ENCODE data around the gene EIF5A2.
"Not testable (repeated sequence)": the region's sequence is repeated elsewhere in the genome, so short reads cannot be mapped to it uniquely, and the experiment has no call there.

EIF5A2 gene

DNA sequence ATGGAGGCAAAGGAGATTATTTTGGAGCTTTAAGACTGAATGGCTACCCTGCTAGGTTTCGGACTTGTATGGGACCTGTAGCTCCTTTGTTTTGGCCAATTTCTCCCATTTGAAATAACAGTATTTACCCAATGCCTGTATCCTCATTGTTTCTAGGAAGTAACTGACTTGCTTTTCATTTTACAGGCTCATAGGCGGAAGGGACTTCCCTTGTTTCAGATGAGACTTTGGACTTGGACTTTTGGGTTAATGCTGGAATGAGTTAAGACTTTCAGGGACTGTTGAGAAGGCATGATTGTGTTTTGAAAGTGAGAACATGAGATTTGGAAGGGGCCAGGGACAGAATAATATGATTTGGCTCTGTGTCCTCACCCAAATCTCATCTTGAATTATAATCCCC, 10.5 kb downstream of the EIF5A2 start:
- no peak overlapping the region for H3K4me3 ChIP-seq (ENCODE audit: low read length)
- no peak for DNase-seq (ENCODE audit: low read depth)
- TF ChIP-seq, protein P1, sequence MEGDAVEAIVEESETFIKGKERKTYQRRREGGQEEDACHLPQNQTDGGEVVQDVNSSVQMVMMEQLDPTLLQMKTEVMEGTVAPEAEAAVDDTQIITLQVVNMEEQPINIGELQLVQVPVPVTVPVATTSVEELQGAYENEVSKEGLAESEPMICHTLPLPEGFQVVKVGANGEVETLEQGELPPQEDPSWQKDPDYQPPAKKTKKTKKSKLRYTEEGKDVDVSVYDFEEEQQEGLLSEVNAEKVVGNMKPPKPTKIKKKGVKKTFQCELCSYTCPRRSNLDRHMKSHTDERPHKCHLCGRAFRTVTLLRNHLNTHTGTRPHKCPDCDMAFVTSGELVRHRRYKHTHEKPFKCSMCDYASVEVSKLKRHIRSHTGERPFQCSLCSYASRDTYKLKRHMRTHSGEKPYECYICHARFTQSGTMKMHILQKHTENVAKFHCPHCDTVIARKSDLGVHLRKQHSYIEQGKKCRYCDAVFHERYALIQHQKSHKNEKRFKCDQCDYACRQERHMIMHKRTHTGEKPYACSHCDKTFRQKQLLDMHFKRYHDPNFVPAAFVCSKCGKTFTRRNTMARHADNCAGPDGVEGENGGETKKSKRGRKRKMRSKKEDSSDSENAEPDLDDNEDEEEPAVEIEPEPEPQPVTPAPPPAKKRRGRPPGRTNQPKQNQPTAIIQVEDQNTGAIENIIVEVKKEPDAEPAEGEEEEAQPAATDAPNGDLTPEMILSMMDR (IDR thresholded peaks at IDR 0.05; ENCODE audit: insufficient read depth, low read depth, low read length, missing control alignments): no peak

DNA sequence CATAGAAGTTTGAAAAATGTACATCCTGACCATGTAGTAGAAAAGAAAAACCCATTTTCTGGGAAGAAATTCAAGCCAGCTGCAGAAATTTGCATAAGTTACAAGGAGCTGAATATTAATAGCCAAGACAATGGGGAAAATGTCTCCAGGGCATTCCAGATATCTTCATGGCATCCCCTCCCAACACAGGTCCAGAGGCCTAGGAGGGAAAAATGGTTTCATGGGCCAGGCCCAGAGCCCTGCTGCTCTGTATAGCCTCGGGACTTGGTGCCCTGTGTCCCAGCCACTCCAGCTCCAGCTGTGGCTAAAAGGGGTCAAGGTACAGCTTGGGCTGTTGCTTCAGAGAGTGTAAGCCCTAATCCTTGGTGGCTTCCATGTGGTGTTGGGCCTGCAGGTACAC, 11.2 kb downstream of the EIF5A2 start:
- DNase-seq (ENCODE audit: low read depth); H3K4me3 ChIP-seq (ENCODE audit: low read length): not testable (repeated sequence)

DNA sequence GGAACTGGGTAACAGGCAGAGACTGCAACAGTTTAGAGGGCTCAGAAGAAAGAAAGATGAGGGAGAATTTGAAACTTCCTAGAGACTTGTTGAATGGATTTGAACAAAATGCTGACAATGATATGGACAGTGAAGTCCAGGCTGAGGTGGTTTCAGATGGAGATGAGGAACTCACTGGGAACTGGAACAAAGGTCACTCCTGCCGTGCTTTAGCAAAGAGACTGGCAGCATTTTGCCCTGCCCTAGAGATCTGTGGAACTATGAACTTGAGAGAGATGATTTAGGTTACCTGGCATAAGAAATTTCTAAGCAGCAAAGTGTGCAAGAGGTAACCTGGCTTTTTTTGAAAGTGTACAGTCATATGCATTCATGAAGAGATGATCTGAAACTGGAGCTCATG, 11.7 kb downstream of the EIF5A2 start:
- TF ChIP-seq, protein P1 (IDR thresholded peaks at IDR 0.05; ENCODE audit: insufficient read depth, low read depth, low read length, missing control alignments): no peak
- no peak for DNase-seq (ENCODE audit: low read depth)
- no peak overlapping the region for H3K4me3 ChIP-seq (ENCODE audit: low read length)

DNA sequence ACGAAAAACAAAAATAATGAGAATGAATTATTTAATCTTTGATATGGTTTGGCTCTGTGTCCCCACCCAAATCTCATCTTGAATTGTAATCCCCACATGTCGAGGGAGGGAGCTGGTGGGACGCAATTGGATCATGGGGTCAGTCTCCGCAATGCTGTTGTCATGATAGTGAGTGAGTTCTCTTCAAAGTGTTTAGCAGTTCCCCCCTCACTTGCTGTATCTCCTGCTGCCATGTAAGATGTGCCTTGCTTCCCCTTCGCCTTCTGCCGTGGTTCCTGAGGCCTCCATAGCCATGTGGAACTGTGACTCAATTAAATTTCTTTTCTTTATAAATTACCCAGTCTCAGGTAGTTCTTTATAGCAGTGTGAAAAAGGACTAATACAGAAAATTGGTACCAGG, 12.1 kb downstream of the EIF5A2 start:
- not testable (repeated sequence) for DNase-seq (ENCODE audit: low read depth); H3K4me3 ChIP-seq (ENCODE audit: low read length)

DNA sequence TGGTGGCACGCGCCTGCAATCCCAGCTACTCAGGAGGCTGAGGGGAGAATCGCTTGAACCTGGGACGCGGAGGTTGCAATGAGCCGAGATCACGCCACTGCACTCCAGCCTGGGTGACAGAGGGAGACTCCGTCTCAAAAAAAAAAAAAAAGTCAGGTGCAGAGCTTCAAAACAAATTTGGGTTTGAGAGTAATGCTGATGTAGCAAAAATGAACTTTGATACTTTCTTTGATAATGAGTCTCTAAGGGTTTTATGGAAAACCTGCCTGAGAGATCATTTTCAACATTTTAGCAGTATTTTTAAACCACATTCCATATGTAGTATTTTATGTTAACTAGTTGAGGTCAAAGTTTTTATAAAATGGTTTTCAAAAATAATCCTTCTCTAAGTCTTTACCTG, 14.5 kb downstream of the EIF5A2 start:
- no peak overlapping the region for H3K4me3 ChIP-seq (ENCODE audit: low read length)
- TF ChIP-seq, protein P1 (IDR thresholded peaks at IDR 0.05; ENCODE audit: insufficient read depth, low read depth, low read length, missing control alignments): no peak
- DNase-seq (ENCODE audit: low read depth): no peak

DNA sequence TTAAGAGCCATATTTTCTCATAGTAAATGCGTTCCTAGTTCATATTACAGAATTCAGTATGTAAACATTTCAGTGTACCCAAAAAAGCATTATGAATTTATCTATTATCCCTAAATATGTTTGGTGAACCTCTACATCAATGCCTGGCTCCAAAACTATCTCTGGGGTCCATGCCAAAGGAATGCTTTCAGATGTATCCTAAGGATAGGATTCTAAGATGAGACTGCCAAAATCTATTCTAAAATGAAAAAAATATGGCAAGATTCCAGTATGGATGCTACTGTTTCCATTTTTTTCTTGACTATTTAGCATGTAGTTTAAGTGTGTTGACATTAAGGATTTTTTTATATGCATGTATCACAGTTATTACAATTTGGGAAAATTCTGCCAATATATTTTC, 18.8 kb downstream of the EIF5A2 start:
- DNase-seq (ENCODE audit: low read depth): no peak
- TF ChIP-seq, protein P1 (IDR thresholded peaks at IDR 0.05; ENCODE audit: insufficient read depth, low read depth, low read length, missing control alignments): no peak
- H3K4me3 ChIP-seq (ENCODE audit: low read length): no peak overlapping the region

DNA sequence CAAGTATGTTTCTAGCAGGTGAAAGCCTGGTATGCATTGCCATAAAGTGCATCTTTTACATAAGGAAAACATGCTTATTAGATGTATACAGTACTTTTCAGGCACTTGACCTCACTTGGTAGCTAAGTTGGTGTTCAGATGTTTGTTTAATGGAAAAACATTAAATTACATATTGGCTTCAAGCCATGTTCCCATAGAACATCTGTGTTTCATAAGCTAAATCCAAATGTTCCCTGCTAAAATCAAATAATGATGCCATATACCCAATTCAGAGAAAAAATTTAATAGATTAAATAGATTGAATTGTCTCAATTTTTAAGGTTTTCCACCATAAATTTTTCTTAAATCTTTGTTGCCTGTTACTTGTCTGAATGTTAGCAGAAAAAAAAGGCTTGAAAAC, 19.3 kb downstream of the EIF5A2 start:
- TF ChIP-seq, protein P1 (IDR thresholded peaks at IDR 0.05; ENCODE audit: insufficient read depth, low read depth, low read length, missing control alignments): no peak

DNA sequence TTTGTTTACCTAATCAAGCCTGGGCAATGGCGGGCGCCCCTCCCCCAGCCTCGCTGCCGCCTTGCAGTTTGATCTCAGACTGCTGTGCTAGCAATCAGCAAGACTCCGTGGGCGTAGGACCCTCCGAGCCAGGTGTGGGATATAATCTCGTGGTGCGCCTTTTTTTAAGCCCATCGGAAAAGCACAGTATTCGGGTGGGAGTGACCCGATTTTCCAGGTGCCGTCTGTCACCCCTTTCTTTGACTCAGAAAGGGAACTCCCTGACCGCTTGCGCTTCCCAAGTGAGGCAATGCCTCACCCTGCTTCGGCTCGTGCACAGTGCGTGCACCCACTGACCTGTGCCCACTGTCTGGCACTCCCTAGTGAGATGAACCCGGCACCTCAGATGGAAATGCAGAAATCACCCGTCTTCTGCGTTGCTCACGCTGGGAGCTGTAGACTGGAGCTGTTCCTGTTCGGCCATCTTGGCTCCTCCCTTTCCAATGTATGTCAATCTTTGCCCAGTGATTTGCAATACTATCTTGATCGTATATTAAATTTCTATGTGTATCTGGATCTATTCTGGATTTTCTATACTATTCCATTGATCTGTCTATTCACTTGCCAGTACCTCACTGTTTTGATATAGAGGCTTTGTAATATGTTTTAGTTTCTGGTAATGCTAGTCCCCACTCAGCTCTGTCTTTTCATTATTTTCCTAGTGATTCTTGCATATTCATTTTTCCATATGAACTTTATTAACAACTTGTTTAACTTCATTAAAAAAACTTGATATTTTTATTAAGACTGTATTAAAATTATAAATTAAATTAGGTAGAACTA, 24.1 kb downstream of the EIF5A2 start:
- not testable (repeated sequence) for H3K4me3 ChIP-seq (ENCODE audit: low read length); DNase-seq (ENCODE audit: low read depth)

More for the DNA sequence above, 19.3 kb downstream of the EIF5A2 start:
- no peak overlapping the region for H3K4me3 ChIP-seq (ENCODE audit: low read length)
- no peak for DNase-seq (ENCODE audit: low read depth)

DNA sequence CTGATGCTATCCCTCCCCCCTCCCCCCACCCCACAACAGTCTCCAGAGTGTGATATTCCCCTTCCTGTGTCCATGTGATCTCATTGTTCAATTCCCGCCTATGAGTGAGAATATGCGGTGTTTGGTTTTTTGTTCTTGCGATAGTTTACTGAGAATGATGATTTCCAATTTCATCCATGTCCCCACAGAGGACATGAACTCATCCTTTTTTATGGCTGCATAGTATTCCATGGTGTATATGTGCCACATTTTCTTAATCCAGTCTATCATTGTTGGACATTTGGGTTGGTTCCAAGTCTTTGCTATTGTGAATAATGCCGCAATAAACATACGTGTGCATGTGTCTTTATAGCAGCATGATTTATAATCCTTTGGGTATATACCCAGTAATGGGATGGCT, 29.7 kb downstream of the EIF5A2 start:
- DNase-seq (ENCODE audit: low read depth); H3K4me3 ChIP-seq (ENCODE audit: low read length): not testable (repeated sequence)

DNA sequence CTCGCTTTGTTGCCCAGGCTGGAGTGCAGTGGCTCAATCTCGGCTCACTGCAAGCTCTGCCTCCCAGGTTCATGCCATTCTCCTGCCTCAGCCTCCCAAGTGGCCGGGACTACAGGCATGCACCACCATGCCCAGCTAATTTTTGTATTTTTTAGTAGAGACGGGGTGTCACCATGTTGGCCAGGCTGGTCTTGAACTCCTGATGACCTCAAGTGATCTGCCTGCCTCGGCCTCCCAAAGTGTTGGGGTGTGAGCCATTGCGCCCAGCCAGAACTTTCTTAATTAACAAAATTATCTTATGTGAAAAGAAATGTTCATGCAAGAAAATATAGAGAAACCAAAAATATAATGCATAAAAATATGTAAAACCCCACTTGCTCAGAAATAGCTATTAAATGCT, 31.1 kb downstream of the EIF5A2 start:
- not testable (repeated sequence) for DNase-seq (ENCODE audit: low read depth); H3K4me3 ChIP-seq (ENCODE audit: low read length)
